SK-N-SH treated with all-trans-retinoic acid at 6 μM for 48 hours (cell line): ENCODE results near the gene CBFA2T3.
A peak's percentile ranks its signal among the peaks of the same experiment; 100 is the strongest.

Experiments used
- ATAC-seq: fragments of 200-7000 bp; cut with Tn5 transposase; 3 replicates; pipeline ENCODE4 v1.9.1; 2020; ENCODE audit warnings: mild to moderate bottlenecking, moderate library complexity
- ARNTL ChIP-seq: fragments of 450-650 bp; formaldehyde crosslinking; IDR thresholded peaks from 2 replicates; pipeline ENCODE4 v1.5.0; 2020; ENCODE audit warnings: low read depth, mild to moderate bottlenecking, moderate library complexity, borderline replicate concordance
- BACH2 ChIP-seq: fragments of 250-450 bp; sonication (Bioruptor Pico); IDR thresholded peaks from 2 replicates; pipeline ENCODE4 v1.9.0; 2021; ENCODE audit warnings: mild to moderate bottlenecking, borderline replicate concordance
- ESRRG ChIP-seq: fragments of 250-450 bp; sonication (Bioruptor Pico); IDR thresholded peaks from 2 replicates; pipeline ENCODE4 v1.6.1; 2021; ENCODE audit warnings: mild to moderate bottlenecking
- GLIS3 ChIP-seq: fragments of 250-450 bp; sonication (Bioruptor Pico); IDR thresholded peaks from 2 replicates; pipeline ENCODE4 v1.5.0; 2020; ENCODE audit warnings: mild to moderate bottlenecking, moderate library complexity
- ISL1 ChIP-seq: fragments of 250-450 bp; sonication (Bioruptor Pico); IDR thresholded peaks from 2 replicates; pipeline ENCODE4 v2.1.2; 2022; ENCODE audit warnings: mild to moderate bottlenecking, moderate library complexity
- OSR1 ChIP-seq: fragments of 250-450 bp; sonication (Bioruptor Pico); IDR thresholded peaks from 2 replicates; pipeline ENCODE4 v1.8.0; 2022; ENCODE audit warnings: moderate library complexity, mild to moderate bottlenecking, inconsistent platforms
- RARB ChIP-seq: fragments of 250-450 bp; sonication (Bioruptor Pico); IDR thresholded peaks from 2 replicates; pipeline ENCODE4 v1.8.0; 2021; ENCODE audit warnings: mild to moderate bottlenecking, moderate library complexity
- SNAI2 ChIP-seq: fragments of 250-450 bp; sonication (Bioruptor Pico); IDR thresholded peaks from 2 replicates; pipeline ENCODE4 v1.5.0; 2020; ENCODE audit warnings: mild to moderate bottlenecking, moderate library complexity
- TCF4 ChIP-seq: fragments of 250-450 bp; sonication (Bioruptor Pico); IDR thresholded peaks from 2 replicates; pipeline ENCODE4 v1.8.0; 2021; ENCODE audit warnings: mild to moderate bottlenecking, moderate library complexity, borderline replicate concordance
- TOX ChIP-seq: fragments of 250-450 bp; sonication (Bioruptor Pico); IDR thresholded peaks from 2 replicates; pipeline ENCODE4 v1.8.0; 2021; ENCODE audit warnings: mild to moderate bottlenecking, moderate library complexity, borderline replicate concordance
- ZC3H10 ChIP-seq: fragments of 250-450 bp; sonication (Bioruptor Pico); IDR thresholded peaks from 2 replicates; pipeline ENCODE4 v1.5.1; 2021; ENCODE audit warnings: mild to moderate bottlenecking, moderate library complexity
- ZFP3 ChIP-seq: fragments of 250-450 bp; sonication (Bioruptor Pico); IDR thresholded peaks from 2 replicates; pipeline ENCODE4 v1.5.0; 2020; ENCODE audit warnings: mild to moderate bottlenecking, moderate library complexity
- ZFP30 ChIP-seq: fragments of 450-650 bp; formaldehyde crosslinking; IDR thresholded peaks from 2 replicates; pipeline ENCODE4 v1.5.0; 2022; ENCODE audit warnings: mild to moderate bottlenecking, moderate library complexity
- ZNF565 ChIP-seq: fragments of 450-650 bp; formaldehyde crosslinking; conservative IDR thresholded peaks from 2 replicates; pipeline ENCODE4 v1.5.0; 2020; ENCODE audit warnings: low read depth, mild to moderate bottlenecking, moderate library complexity
- ZNF70 ChIP-seq: fragments of 450-650 bp; formaldehyde crosslinking; IDR thresholded peaks from 2 replicates; pipeline ENCODE4 v1.5.0; 2020; ENCODE audit warnings: mild to moderate bottlenecking, moderate library complexity
- ZNF8 ChIP-seq: fragments of 450-650 bp; formaldehyde crosslinking; IDR thresholded peaks from 2 replicates; pipeline ENCODE4 v1.5.0; 2020; ENCODE audit warnings: mild to moderate bottlenecking, moderate library complexity
- TF ChIP-seq, protein P1 (sequence below): fragments of 250-450 bp; sonication (Bioruptor Pico); IDR thresholded peaks from 2 replicates; pipeline ENCODE4 v1.5.0; 2020; ENCODE audit warnings: mild to moderate bottlenecking, moderate library complexity
- TF ChIP-seq, protein P2 (sequence below): fragments of 250-450 bp; sonication (Bioruptor Pico); IDR thresholded peaks from 2 replicates; pipeline ENCODE4 v1.8.0; 2020; ENCODE audit warnings: mild to moderate bottlenecking, moderate library complexity, borderline replicate concordance
- TF ChIP-seq, protein P3 (sequence below): fragments of 250-450 bp; sonication (Bioruptor Pico); IDR thresholded peaks from 2 replicates; pipeline ENCODE4 v1.5.1; 2020; ENCODE audit warnings: low read depth, mild to moderate bottlenecking, moderate library complexity

The CBFA2T3 gene

DNA sequence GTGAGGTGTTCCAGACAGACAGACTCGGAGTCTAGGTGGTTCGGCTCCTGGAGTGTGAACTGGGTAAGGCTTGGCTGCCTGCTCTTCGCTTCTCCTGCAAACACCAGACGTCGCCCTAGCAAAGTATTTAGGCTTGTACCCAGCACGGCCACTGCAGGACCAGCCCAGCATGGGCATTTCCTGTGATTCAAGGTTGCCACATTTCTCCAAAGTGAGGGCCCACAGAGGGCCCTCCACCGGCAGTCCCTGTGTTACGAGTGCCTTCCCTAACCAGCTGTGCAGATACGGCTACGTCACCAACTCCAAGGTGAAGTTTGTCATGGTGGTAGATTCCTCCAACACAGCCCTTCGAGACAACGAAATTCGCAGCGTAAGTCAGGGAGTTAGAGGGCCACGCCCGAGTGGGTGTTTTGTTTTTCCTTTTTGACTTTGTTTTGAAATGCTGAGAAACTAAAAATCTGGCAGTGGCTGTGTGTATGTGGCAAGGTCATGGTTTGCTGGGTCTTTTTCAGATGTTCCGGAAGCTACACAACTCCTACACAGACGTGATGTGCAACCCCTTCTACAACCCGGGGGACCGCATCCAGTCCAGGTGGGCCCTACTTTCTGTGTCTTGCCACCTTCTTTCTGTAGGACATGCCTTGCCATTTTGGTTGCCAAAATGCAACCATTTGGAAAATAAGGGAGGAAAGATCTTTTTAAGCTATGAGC lies 117.5 kb downstream of the CBFA2T3 start:
- no peak for TF ChIP-seq SNAI2 (CRISPR knock-in tag)
- no peak for TF ChIP-seq BACH2 (CRISPR knock-in tag)
- TF ChIP-seq ARNTL (CRISPR knock-in tag): no peak
- no peak for TF ChIP-seq ZNF8 (CRISPR knock-in tag)
- no peak for TF ChIP-seq ZNF70 (CRISPR knock-in tag)
- TF ChIP-seq, all 23 proteins: peak for 0
- no peak for ATAC-seq

DNA sequence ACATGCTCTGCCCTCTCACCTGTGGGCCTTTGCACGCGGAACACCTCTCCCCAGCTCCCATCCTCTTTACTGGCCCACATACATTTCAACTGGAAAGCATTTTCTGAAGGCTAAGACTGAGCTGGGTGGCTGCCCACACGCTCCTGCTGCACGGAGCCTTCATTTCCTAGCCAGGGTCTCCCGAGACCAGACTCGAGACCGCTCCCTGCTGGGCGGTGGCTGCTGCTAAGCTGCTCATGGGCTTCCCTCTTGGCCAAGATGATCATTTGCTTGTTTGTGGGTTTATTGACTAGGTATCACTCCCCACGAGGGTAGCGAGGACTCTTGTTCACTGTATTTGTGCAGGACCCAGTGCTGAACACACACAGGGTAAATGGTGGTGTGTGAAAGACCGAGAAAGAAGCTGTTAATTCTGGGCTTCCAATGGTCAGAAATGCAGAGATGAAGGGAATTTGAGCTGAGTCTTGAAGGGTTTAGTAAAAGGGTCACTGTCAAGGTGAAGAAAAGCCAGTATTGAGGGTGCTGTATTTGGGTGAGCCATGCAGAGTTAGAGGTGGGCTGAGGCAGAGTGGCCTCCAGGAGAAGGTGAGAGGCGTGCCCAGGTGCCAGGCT lies 119.2 kb downstream of the CBFA2T3 start:
- TF ChIP-seq ZFP30 (CRISPR knock-in tag): no peak
- TF ChIP-seq, all 23 proteins: peak for 0
- ATAC-seq: peak; percentile 89

DNA sequence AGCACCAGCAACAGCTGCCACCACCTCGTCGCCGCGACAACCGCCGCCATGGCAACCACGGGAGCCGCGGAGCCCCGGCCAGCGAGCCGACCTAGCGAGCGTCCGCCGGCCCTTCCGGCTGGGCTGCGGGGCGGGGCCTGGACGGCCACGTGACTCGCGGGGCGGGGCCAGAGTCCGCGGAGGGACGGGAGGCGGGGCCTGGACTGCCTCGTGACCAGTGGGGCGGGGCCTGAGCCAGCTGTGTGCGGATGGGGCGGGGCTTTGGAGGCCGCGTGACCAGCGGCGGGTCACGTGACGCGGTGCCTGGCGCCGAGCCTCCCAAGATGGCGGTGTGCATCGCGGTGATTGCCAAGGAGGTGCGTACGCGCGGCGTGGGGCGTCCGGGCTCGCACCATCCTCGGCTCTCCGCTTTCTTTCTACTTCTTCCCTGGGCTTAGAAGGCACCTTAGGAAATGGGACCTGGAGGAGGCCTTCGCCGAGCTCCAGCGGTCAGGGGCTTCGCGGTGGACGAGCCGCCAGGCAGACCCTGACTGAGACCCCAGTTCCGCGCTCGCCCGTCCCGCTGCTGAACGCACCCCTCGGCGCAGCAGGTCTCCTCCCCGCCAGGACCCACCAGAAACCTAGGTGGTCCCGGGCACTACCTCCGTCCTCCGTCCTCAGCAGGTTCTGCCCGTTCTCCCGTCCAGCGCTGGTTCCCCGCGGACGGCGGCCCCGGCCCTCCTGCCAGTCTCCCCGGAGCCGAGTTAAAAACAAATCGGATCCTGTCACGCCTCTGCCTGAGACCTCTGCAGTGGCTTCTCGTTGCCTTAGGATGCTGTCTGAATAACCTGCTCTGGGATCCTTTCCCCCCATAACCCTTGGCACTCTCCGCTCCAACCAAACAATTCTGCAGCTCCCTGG lies 119.9 kb downstream of the CBFA2T3 start, which contains the start of the genes GALNS and TRAPPC2L:
TSS of gene GALNS (minus strand) at position 120 of the 900 bp plus-strand sequence. CDS start at position 50, 70 bp downstream.
TSS of gene TRAPPC2L (plus strand) at position 300 of the 900 bp plus-strand sequence. CDS start at position 324, 24 bp downstream.
- peak; percentile 87 for ATAC-seq
- no peak for TF ChIP-seq ZNF8 (CRISPR knock-in tag)
- TF ChIP-seq ZFP30 (CRISPR knock-in tag): no peak
- no peak for TF ChIP-seq ZNF565 (CRISPR knock-in tag)
- peak; percentile 78; the same call in 1 of the 2 replicates for TF ChIP-seq ARNTL (CRISPR knock-in tag)
- TF ChIP-seq BACH2 (CRISPR knock-in tag): no peak
- TF ChIP-seq GLIS3: 0 out of 2 replicates have a peak, but pooled peaks have one; percentile 54
- TF ChIP-seq, protein P1, sequence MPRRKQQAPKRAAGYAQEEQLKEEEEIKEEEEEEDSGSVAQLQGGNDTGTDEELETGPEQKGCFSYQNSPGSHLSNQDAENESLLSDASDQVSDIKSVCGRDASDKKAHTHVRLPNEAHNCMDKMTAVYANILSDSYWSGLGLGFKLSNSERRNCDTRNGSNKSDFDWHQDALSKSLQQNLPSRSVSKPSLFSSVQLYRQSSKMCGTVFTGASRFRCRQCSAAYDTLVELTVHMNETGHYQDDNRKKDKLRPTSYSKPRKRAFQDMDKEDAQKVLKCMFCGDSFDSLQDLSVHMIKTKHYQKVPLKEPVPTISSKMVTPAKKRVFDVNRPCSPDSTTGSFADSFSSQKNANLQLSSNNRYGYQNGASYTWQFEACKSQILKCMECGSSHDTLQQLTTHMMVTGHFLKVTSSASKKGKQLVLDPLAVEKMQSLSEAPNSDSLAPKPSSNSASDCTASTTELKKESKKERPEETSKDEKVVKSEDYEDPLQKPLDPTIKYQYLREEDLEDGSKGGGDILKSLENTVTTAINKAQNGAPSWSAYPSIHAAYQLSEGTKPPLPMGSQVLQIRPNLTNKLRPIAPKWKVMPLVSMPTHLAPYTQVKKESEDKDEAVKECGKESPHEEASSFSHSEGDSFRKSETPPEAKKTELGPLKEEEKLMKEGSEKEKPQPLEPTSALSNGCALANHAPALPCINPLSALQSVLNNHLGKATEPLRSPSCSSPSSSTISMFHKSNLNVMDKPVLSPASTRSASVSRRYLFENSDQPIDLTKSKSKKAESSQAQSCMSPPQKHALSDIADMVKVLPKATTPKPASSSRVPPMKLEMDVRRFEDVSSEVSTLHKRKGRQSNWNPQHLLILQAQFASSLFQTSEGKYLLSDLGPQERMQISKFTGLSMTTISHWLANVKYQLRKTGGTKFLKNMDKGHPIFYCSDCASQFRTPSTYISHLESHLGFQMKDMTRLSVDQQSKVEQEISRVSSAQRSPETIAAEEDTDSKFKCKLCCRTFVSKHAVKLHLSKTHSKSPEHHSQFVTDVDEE: no peak
- TF ChIP-seq ESRRG (CRISPR knock-in tag): no peak
- TF ChIP-seq SNAI2 (CRISPR knock-in tag): no peak

DNA sequence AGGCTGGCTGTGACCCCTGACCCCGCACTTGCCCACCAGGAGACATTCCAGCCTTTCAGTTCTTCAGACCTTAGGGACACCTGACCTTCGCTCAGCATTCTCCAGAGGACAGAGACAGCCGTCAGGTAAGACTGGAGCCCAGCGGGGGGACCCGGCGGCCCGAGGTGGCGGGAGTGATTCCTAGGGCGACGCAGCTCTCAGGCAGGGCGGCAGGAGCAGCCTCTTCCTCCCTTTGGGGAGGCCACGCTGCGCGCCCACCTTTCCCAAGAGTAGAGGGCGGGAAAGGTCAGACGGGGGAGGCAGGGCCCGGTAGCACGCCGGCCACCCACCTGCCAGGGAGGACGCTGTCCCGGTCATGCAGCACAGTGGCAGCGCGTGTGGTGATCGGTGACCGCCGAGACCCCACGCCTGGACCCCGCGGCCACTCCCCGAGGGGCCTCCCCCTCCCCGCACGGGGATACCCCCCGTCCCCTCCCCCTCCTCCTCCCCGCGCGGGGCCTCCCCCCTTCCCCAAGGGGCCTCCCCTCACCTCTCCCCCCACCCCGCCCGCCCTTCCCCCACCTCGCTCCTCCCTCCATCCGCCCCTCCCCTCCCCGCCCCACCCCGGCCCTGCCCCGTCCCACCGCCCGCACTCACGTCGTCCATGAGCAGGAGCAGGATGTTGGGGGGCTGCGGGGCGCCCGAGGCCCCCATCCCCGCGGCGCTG lies 120.7 kb downstream of the CBFA2T3 start:
- no peak for ATAC-seq

More for the DNA sequence above, 120.7 kb downstream of the CBFA2T3 start:
- TF ChIP-seq, protein P2, sequence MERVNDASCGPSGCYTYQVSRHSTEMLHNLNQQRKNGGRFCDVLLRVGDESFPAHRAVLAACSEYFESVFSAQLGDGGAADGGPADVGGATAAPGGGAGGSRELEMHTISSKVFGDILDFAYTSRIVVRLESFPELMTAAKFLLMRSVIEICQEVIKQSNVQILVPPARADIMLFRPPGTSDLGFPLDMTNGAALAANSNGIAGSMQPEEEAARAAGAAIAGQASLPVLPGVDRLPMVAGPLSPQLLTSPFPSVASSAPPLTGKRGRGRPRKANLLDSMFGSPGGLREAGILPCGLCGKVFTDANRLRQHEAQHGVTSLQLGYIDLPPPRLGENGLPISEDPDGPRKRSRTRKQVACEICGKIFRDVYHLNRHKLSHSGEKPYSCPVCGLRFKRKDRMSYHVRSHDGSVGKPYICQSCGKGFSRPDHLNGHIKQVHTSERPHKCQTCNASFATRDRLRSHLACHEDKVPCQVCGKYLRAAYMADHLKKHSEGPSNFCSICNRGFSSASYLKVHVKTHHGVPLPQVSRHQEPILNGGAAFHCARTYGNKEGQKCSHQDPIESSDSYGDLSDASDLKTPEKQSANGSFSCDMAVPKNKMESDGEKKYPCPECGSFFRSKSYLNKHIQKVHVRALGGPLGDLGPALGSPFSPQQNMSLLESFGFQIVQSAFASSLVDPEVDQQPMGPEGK (CRISPR knock-in tag): no peak
- no peak for TF ChIP-seq TCF4 (CRISPR knock-in tag)
- no peak for TF ChIP-seq ZNF565 (CRISPR knock-in tag)
- no peak for TF ChIP-seq ISL1 (CRISPR knock-in tag)
- no peak for TF ChIP-seq ARNTL (CRISPR knock-in tag)
- TF ChIP-seq, protein P3, sequence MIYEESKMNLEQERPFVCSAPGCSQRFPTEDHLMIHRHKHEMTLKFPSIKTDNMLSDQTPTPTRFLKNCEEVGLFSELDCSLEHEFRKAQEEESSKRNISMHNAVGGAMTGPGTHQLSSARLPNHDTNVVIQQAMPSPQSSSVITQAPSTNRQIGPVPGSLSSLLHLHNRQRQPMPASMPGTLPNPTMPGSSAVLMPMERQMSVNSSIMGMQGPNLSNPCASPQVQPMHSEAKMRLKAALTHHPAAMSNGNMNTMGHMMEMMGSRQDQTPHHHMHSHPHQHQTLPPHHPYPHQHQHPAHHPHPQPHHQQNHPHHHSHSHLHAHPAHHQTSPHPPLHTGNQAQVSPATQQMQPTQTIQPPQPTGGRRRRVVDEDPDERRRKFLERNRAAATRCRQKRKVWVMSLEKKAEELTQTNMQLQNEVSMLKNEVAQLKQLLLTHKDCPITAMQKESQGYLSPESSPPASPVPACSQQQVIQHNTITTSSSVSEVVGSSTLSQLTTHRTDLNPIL: no peak
- TF ChIP-seq OSR1 (CRISPR knock-in tag): no peak
- no peak for TF ChIP-seq ZC3H10 (CRISPR knock-in tag)
- no peak for TF ChIP-seq BACH2 (CRISPR knock-in tag)
- no peak for TF ChIP-seq SNAI2 (CRISPR knock-in tag)
- no peak for TF ChIP-seq ESRRG (CRISPR knock-in tag)
- no peak for TF ChIP-seq TOX
- TF ChIP-seq ZFP3: no peak
- no peak for TF ChIP-seq RARB (CRISPR knock-in tag)
- TF ChIP-seq, all 23 proteins: peak for 0
